Stimulated activated CD8-positive, alpha-beta memory T cell treated with anti-CD3 and anti-CD28 coated beads, Interleukin-15, amount 100 ng/mL, for 1 hour (primary cell): ENCODE data around the gene ABCA7.

Experiments used
- DNase-seq: peaks from one replicate; pipeline ENCODE4 v3.0.0-alpha.2; 2020; ENCODE audit warnings: low read depth

ABCA7 gene

GRCh38 chr19:1057176-1057855 lies 17.4 kb downstream of the ABCA7 start:
- no peak for DNase-seq

DNA sequence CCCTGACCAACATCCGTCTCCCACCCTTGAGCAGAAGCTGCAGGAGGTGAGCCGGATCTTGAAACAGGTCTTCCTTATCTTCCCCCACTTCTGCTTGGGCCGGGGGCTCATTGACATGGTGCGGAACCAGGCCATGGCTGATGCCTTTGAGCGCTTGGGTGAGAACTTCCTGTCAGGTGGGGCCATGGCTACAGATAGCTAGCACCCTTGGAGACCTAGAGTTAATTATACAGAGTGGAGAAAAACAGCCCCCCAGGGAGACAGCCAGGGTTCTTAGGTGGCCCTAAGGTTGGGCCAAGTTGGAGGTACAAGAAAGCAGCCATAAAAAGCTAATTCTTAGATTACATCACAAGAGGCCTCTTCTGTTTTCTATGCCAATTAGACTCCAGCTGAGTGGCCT lies 18.2 kb downstream of the ABCA7 start:
- no peak for DNase-seq

GRCh38 chr19:1060689-1061088 lies 20.8 kb downstream of the ABCA7 start:
- DNase-seq, result no peak

DNA sequence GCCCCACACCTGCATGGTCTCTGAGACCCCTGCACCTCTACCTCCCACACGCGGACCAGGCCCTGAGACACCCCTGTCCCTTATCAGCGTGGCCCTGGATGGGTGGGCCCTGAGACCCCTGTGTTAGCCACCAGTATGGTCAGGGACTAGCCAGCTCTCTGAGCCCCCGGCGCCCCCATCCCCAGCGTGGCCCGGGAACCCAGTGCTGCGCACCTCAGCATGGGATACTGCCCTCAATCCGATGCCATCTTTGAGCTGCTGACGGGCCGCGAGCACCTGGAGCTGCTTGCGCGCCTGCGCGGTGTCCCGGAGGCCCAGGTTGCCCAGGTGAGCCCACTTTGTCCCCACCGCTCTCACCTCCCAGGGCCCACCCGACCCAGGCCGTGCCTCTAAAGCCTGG lies 22.1 kb downstream of the ABCA7 start:
- no peak for DNase-seq

DNA sequence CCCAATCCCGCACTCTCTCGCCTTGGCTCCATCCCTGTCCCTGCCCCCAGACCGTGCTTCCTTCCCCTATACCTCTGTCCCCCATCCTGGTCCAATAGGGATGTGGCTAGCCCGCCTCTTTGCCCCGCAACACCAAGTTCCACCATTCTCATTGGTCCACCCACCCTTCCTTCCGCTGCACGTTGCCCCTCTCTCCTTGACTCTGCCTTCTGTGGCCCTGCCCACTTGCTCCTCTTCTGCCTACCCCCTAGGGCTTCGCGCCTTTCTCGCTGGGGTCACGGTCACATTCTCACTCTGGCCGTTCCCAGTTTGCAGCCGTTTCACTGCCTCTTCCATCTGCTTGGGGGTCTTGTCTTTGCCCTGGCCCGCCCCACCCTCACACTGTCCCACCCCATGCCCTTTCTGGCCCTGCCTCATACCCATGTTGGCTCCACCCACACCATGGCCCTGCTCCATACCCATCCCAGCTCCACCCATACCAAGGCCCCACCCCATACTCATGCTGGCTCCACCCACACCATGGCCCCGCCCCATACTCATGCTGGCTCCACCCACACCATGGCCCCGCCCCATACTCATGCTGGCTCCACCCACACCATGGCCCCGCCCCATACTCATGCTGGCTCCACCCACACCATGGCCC lies 22.6 kb downstream of the ABCA7 start:
- DNase-seq, result no peak

- no peak for DNase-seq
Measured at GRCh38 chr19:1063030-1063908, 23.4 kb downstream of the ABCA7 start.

DNA sequence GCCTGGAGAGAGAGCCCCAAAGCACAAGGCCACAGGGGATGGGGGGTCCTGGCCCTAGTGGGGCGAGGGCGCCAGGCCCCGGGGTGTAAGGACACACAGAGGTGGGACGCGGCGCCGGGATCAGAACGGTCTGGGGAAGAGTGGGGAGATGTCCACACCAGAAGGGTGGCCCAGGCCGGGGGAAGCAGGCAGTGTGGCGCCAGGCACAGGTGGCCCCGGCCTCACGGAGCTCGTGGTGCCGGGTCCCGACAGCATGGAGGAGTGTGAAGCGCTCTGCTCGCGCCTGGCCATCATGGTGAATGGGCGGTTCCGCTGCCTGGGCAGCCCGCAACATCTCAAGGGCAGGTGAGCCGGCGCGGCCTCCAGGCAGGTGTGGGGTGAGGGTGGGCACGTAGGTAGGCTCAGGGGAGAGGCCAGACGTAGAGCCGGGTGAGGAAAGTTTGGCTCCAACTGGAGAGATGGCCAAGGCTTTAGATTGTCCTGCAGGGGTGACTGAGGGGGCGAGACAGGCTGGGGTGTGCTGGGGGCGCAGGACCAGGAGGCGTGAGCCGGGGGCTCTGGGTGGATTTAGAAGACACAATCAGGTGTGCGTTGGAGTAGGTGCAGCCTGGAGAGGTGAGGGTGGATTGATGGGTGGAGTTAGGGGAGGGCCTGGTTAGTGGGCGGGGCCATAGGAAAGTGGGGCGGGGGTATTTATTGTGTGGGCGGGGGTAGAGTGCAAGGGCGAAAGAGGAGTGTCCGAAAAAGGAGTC lies 24.2 kb downstream of the ABCA7 start:
- DNase-seq, result no peak

GRCh38 chr19:1064661-1065605 lies 25.0 kb downstream of the ABCA7 start:
- DNase-seq, result no peak

- DNase-seq, result no peak
Measured at GRCh38 chr19:1065606-1066109, 25.8 kb downstream of the ABCA7 start.

GRCh38 chr19:1066251-1066747 lies 26.4 kb downstream of the ABCA7 start:
- no peak for DNase-seq

GRCh38 chr19:1066748-1067340 lies 26.9 kb downstream of the ABCA7 start, which contains the start of gene ARHGAP45:
ARHGAP45 (plus strand) TSS chr19:1067167; CDS start chr19:1067406, 239 bp downstream.
- no peak for DNase-seq

DNA sequence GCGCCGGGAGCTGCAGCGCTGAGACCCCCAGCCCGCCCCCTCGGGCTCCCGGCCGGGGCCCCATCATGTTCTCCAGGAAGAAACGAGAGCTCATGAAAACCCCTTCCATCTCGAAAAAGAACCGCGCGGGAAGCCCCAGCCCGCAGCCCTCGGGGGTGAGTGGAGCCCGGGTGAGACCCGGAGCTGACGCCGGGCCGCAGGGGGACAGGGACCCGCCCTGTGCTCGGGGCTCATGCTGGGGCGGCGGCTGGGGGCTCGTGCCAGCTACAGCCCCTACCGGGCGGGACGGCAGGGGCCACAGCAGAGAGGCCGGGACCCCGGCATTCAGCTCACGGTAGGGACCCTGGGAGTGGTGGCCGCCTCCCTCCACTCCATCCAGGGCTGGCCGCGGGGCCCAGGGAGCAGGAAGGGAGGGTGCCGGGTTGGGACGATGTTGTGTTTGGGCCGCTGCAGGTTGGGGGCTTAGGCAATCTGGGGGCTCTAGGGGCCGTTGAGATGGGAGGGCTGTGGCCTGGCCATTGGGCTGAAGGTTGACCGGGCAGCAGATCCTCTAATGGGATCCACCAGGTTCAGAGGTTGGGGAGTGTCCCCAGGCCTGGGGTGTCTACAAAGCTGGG lies 27.5 kb downstream of the ABCA7 start:
- no peak for DNase-seq

DNA sequence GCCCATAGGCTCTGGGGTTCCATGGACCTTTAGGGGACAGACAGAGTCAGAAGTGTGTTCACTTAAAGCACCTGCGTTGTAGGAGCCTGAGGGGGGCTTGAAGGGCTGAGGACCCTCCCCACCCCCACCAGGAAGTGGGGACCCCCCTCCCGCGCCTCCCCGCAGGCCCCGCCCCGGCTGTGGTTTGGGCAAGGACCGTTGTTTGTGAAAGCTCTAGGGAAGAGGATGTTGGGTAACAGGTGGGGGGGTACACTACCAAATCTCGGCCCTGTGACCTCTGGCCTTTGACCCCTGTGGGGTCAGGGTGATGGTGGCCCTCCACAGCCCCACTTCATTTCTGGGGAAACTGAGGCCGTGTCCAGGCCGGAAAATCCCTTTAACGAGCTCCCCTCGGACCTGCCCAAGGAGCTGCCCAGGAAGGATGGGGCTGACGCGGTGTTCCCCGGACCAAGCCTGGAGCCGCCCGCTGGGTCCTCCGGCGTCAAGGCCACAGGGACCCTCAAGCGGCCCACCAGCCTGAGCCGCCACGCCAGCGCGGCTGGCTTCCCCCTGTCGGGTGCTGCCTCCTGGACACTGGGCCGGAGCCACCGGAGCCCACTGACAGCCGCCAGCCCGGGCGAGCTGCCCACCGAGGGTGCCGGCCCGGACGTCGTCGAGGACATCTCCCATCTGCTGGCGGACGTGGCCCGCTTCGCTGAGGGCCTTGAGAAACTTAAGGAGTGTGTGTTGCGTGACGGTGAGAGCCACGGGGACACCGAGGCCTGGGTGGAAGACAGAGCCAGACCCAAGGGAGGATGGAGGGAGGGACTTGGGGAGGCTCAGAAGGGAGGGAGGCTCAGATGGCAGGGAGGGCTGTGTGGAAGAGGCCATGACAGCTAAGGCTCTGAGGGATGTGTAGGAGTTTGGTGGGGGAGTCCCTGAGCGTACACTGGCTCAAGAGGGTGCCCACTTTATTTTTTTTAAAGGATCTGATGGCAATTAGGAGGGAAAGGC lies 28.4 kb downstream of the ABCA7 start:
- no peak for DNase-seq

- no peak for DNase-seq
Measured at GRCh38 chr19:1069009-1069779, 29.3 kb downstream of the ABCA7 start.

DNA sequence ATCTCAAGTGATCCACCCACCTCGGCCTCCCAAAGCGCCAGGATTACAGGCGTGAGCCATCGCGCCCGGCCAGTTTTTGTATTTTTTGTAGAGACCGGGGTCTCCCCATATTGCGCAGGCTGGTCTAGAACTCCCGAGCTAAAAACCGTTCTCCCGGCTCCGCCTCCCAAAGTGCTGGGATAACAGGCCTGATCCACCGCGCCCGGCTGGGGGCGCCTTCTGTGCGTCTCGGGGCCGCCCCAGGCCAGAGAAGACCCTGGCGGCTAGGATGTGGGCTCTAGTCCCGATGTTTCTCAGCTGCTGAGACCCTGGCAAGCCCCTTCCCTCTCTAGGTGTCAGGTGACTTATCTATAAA lies 30.6 kb downstream of the ABCA7 start:
- DNase-seq, result no peak

- DNase-seq, result no peak
Measured at GRCh38 chr19:1070931-1071791, 31.3 kb downstream of the ABCA7 start.
